GM12865 (cell line): Measurements from ENCODE around the gene KCNE5.
A peak's percentile ranks its signal among the peaks of the same experiment; 100 is the strongest.
"Not testable (repeated sequence)": the region's sequence is repeated elsewhere in the genome, so short reads cannot be mapped to it uniquely, and the experiment has no call there.

Experiments used
- DNase-seq: peaks from one replicate; pipeline ENCODE4 v3.0.0; 2010; ENCODE audit warnings: low read depth
- H3K4me3 ChIP-seq: 2 replicates; pipeline ENCODE4 v1.5.1; 2011; ENCODE audit warnings: mild to moderate bottlenecking, low read depth, low read length, control low read depth
- TF ChIP-seq, protein P1 (sequence below): IDR thresholded peaks from 2 replicates; pipeline ENCODE4 v1.5.1; 2011; ENCODE audit warnings: low read length, control low read depth, low read depth, inconsistent platforms; ENCODE audit not compliant: insufficient read depth; ENCODE audit errors: missing control alignments

KCNE5 gene

DNA sequence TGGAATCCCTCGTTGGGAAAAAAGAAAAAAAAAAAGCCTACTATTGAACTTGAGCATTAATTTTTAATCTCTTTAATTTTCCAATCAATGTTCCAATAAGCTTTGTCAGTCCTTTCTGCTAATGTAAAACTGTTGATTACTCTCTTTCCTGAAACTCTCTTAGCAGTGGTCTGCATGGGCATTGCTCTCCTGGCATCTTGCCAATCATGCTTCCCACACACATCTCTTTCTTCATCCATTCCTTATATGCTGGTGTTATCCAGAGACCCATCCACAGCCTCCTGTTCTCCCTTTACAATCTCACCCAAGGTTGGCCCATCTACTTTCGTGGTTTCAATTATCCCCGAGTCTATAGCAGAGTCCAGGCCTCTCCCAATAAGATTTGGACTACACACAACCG, 31.8 kb upstream of the KCNE5 start:
- DNase-seq: no peak
- no peak overlapping the region for H3K4me3 ChIP-seq
- TF ChIP-seq, protein P1, sequence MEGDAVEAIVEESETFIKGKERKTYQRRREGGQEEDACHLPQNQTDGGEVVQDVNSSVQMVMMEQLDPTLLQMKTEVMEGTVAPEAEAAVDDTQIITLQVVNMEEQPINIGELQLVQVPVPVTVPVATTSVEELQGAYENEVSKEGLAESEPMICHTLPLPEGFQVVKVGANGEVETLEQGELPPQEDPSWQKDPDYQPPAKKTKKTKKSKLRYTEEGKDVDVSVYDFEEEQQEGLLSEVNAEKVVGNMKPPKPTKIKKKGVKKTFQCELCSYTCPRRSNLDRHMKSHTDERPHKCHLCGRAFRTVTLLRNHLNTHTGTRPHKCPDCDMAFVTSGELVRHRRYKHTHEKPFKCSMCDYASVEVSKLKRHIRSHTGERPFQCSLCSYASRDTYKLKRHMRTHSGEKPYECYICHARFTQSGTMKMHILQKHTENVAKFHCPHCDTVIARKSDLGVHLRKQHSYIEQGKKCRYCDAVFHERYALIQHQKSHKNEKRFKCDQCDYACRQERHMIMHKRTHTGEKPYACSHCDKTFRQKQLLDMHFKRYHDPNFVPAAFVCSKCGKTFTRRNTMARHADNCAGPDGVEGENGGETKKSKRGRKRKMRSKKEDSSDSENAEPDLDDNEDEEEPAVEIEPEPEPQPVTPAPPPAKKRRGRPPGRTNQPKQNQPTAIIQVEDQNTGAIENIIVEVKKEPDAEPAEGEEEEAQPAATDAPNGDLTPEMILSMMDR: no peak

DNA sequence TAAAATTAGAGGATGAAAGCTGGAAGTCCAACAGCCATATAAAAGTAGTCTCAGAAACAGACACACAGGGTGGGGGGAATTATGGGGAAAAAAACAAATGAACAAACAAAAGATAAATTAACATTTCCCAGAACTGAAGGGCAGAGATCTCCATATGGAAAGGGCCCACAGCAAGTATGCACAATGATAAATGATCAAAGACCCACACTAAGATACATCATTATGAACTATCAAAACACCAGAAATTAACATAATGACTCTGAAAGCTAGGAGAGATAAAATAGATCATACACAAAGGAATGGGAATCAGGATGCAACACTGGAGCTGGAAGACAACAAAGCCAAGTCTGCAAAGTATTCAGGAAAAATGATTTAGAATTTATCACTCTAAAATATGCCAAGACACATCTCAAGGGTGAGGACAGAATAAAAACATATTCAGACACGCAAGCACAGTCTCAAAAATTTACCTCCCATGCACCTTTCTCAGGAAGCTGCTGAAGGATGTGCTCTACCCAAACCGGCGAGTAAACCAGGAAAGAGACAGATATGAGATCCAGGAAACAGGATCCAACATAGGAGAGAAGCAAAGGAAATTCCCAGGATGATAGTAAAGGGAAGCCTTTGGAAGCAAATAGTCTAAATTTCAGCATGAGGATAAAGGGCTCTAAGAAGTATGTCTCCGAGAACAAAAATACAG, 30.7 kb upstream of the KCNE5 start:
- TF ChIP-seq, protein P1: no peak
- no peak overlapping the region for H3K4me3 ChIP-seq
- no peak for DNase-seq

DNA sequence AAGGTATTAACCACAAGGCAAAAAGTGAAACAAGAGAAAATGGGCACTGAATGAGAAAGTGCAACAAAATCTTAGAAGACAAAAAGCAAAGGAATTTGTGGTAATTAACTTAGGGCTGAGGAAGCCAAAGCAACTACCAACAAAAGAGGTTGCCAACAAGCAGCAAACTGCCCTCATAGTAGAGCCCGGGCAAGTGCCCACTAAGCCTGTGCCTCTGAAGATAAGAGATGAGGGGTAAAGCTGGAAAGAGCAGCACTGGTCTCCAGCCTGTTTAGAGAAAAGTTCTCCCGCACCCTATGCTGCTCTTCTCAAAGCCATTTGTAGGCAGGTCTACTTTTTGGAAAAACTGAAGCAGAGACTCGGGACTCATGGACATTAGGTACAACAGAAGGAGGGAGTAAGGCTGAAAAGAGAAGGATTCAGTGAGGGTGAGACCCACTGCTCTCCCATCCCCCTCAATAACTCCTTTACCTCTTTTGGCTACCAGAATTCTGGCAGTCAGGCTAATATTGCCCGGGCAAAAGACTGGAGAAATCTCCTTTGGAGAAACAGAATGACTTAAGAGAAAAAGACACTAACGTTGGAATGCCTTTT, 29.6 kb upstream of the KCNE5 start:
- TF ChIP-seq, protein P1: no peak
- no peak overlapping the region for H3K4me3 ChIP-seq
- no peak for DNase-seq

DNA sequence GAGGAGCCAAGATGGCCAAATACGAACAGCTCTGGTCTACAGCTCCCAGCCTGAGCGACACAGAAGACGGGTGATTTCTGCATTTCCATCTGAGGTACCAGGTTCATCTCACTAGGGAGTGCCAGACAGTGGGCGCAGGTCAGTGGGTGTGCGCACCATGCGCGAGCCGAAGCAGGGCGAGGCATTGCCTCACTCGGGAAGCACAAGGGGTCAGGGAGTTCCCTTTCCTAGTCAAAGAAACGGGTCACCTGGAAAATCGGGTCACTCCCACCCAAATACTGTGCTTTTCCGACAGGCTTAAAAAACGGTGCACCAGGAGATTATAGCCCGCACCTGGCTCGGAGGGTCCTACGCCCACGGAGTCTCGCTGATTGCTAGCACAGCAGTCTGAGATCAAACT, 19.7 kb upstream of the KCNE5 start:
- not testable (repeated sequence) for H3K4me3 ChIP-seq, DNase-seq

DNA sequence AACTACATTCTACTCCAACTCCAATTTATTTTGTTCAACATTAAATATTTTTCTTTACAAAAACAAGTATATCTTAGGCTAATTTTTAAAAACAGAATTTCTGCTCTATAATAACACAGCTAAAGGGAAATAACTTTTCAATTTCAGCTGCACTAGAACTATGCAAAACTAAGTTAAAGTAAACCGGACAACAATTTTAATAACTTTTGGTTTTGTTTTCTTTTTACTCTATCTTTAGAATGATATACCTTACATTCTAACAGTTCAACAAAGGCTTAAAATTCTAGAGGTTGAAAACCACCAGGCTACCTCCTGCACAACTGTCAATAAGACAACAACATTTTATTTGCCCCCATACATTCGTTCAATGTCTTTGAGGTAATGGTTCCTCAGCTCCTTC, 18.7 kb upstream of the KCNE5 start:
- no peak for DNase-seq
- TF ChIP-seq, protein P1: no peak
- no peak overlapping the region for H3K4me3 ChIP-seq

DNA sequence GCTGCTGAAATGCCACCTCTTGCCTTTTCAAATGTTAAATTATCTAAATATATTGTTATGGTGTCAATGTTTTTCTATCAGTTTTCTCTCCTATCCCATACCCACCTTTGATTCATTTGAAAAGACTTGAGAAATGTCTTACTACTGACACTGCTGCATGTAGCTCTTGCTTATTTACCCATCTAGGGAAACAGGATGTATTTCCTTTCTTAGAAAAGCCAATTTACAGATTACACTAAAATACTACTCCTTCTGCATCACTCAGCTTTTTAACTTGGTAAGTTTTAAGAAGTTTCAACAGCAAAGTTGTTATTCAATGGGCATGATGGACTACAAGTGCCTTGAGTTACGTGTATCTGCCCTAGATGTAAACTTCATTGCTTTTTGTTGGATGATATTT, 13.2 kb upstream of the KCNE5 start:
- no peak for DNase-seq
- H3K4me3 ChIP-seq: no peak overlapping the region
- TF ChIP-seq, protein P1: no peak

DNA sequence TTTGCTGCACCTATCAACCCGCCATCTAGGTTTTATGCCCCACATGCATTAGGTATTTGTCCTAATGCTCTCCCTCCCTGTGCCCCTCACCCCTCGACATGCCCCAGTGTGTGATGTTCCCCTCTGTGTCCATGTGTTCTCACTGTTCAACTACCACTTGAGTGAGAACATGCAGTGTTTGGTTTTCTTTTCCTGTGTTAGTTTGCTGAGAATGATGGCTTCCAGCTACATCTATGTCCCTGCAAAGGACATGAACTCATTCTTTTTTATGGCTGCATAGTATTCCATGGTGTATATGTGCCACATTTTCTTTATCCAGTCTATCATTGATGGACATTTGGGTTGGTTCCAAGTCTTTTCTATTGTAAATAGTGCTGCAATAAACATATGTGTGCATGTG, 12.5 kb upstream of the KCNE5 start:
- DNase-seq, H3K4me3 ChIP-seq: not testable (repeated sequence)

DNA sequence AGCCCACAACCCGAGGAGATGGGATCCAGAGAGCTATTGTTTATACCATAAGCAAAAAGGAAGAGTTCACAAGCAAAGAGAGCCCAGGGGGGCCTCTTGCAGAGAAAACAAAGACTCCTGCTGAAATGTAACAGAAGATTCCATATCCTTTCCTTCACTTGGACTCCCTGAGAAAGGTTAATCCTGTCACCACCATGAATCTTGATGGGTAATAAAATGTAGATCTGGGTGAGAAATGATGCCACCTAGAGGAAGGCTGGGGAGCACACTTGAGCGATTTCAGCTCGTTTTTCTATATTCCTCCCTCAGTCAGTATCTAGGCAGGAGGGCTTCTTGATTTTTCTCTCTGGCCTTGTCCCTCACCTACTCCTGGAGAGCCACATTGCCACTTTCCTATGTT, 10.2 kb upstream of the KCNE5 start:
- TF ChIP-seq, protein P1: peak; percentile 16
- peak; percentile 7 for DNase-seq
- H3K4me3 ChIP-seq: no peak overlapping the region
